Fibroblast of pulmonary artery (primary cell): ENCODE data around the gene LSM7.

ENCODE experiments used
- DNase-seq: peaks from one replicate; pipeline ENCODE4 v3.0.0-alpha.2; 2010; ENCODE audit warnings: low read depth
- H3K4me3 ChIP-seq: replicated peaks from 2 replicates; pipeline ENCODE4 v1.5.1; 2011; ENCODE audit warnings: low read depth, mild to moderate bottlenecking, control low read depth, low read length, moderate library complexity
- TF ChIP-seq, protein P1 (sequence below): IDR thresholded peaks from 2 replicates; pipeline ENCODE4 v1.5.1; 2011; ENCODE audit warnings: mild to moderate bottlenecking, control low read depth, low read length, inconsistent platforms; ENCODE audit errors: missing control alignments

Gene LSM7

DNA sequence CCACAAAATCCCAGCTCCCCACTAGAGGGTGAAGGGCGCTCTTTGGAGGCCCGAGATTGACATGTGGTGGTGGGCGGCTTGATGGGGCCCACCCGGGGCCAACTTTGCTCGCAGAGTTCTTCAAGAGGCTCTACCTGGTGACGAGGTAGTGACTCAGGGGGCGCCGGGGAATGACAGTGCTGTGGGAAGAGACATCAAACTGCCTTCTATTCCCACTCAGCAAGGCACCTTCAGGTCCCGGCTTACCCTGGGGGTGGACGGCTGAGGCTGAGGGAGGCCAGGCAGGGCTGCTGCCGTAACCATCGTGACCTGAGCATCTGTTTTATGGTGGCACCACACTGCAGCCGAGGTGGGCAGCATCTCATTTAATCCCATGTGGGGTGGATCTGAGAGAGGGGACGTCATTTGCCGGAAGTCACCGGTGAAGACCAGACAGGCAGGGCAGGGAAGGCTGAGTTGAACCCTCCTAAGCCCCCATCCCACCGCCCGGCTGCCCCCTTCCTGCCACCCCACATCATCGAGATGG, 22.0 kb downstream of the LSM7 start:
- TF ChIP-seq, protein P1, sequence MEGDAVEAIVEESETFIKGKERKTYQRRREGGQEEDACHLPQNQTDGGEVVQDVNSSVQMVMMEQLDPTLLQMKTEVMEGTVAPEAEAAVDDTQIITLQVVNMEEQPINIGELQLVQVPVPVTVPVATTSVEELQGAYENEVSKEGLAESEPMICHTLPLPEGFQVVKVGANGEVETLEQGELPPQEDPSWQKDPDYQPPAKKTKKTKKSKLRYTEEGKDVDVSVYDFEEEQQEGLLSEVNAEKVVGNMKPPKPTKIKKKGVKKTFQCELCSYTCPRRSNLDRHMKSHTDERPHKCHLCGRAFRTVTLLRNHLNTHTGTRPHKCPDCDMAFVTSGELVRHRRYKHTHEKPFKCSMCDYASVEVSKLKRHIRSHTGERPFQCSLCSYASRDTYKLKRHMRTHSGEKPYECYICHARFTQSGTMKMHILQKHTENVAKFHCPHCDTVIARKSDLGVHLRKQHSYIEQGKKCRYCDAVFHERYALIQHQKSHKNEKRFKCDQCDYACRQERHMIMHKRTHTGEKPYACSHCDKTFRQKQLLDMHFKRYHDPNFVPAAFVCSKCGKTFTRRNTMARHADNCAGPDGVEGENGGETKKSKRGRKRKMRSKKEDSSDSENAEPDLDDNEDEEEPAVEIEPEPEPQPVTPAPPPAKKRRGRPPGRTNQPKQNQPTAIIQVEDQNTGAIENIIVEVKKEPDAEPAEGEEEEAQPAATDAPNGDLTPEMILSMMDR, result no peak
- no peak for DNase-seq
- H3K4me3 ChIP-seq, result no peak overlapping the region

- no peak for DNase-seq
- no peak overlapping the region for H3K4me3 ChIP-seq
- TF ChIP-seq, protein P1, result no peak
These were observed 22.7 kb downstream of the LSM7 start for GRCh38 chr19:2305452-2306280.

GRCh38 chr19:2303211-2303798, 25.1 kb downstream of the LSM7 start:
- TF ChIP-seq, protein P1, result no peak
- H3K4me3 ChIP-seq, result no peak overlapping the region
- no peak for DNase-seq

DNA sequence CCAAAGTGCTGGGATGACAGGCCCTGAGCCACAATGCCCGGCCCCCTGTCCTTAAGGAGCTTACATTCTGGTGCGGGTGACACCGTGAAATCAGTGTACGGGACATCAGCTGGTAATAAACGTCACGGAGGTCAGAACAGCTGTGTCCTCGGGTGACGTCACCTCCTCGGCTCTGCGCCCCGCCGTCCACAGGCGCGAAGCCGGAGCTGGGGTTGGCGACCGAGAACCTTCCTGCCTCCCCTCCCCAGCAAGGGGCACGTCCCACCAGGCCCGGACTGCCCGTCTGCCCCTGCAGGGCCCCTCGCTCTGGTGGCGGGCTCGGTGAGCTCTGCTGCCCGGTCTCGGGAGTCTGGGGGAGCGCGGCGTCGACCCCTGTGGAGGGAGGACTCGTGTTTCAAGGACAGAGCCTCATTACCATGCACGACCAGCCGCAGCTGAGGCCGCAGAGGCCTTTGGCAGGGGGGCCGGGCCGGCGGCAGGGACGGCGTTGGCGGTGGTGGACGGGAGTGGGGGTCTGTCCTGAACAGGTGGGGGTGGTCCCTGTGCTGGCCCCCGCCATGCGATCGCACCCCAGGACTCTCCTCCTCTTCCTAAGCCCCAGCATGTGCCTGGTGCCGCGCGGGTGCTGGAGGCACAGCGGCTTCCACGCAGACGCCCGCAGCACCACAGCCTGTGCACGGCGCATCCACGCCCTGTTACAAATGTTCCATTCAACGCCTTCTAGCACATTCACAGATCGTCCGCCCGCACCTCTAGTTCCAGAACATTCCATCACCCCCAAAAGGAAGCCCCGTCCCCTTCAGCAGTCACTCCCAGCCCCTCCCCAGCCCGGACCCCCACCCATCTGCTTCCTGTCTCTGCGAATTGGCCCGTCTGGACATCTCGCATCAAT, 25.8 kb downstream of the LSM7 start:
- DNase-seq, result peak; percentile 54
- TF ChIP-seq, protein P1, result no peak
- H3K4me3 ChIP-seq, result no peak overlapping the region

DNA sequence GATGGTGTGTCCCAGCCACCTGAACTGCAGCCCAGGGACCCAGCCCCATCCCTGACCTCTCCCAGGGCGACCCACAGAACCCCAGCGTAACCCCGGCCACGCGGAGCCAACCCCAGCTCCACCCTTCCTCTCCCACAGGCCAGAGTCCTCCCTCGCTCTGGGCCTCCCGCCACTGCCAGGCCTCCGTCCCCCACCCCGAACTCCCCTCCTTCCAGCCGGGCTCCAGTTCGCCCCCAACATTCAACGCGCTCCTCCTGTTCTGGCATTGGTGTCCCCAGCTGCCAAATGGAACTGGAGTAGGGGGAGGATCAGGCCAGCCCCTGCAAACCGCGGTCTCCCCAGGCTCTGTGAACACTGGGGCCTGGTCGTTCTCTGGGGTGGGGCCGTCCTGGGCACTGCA, 27.9 kb downstream of the LSM7 start:
- H3K4me3 ChIP-seq, result no peak overlapping the region
- no peak for DNase-seq
- TF ChIP-seq, protein P1, result no peak

DNA sequence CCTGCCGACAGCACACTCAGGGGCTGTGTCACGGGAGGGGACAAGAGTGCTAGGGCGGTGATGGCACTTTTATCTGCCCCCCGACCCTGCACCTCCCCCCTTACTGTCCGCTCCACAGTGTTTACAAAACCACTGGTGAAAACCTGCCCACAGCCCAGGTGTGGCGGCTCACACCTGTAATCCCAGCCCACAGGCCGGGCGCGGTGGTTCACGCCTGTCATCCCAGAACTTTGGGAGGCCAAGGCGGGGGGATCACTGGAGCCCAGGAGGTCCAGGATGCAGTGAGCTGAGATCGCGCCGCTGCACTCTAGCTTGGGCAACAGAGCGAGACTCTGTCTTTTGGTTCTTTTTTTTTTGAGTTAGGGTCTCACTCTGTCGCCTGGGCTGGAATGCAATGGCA, 32.2 kb downstream of the LSM7 start:
- no peak overlapping the region for H3K4me3 ChIP-seq
- no peak for DNase-seq
- TF ChIP-seq, protein P1, result no peak
